LNCAP (cell line): Measurements from ENCODE around the gene TAF5L.

Source experiments
- CTCF ChIP-seq: fragments of 450-650 bp; IDR thresholded peaks from 2 replicates; pipeline ENCODE4 v1.5.1; 2017; ENCODE audit warnings: mild to moderate bottlenecking

TAF5L gene

GRCh38 chr1:229665912-229666558 lies 40.1 kb upstream of the TAF5L start:
- TF ChIP-seq CTCF = no peak

DNA sequence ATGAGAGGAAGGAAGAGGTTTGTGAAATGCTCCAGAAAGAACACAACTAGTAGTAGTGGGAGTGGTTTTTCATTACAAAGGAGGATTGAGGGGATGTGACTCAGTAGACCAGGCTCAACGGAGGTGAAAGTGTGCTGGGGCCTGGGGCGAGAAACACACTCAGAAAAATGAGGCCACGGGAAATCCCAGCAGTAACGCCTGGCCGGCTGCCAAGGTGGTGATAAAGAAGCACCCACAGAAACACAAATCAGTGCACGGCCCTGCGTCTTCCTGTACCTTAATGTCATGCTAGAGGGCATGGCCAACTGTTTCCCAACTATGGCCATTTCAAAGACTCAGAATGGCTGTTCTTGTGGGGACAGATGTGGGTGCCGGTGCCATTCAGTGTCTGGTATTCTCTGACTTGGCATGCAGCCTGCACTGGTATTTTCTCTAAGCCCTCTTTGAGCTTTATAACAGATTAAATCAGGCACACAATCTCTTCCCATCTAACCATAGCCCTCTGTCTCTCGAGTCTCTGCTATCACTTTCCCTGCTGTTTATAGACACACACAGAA lies 38.3 kb upstream of the TAF5L start:
- no peak for TF ChIP-seq CTCF

DNA sequence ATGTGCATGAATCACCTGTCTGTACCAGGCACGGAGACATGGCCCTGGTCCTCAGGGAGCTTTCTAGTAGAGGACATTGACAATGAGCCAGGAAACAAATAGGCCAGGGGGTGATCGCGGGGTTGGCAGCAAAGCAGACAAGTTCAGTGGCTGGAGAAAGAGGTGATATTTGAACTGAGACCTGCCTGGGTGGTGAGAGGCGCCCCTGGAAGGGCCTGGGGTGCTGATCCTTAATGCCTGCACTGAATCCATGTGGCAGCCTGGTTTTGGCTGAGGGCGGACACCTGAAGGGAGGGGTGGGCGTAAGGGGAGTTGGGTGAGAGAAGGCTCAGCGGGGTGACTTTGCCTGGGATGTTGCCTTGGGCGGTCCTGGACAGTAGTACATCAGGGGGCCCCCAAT lies 36.0 kb upstream of the TAF5L start:
- TF ChIP-seq CTCF = no peak

- TF ChIP-seq CTCF = peak; percentile 96
Observed at GRCh38 chr1:229661022-229661877, 35.3 kb upstream of the TAF5L start.

GRCh38 chr1:229657993-229658755 lies 32.3 kb upstream of the TAF5L start:
- TF ChIP-seq CTCF = no peak

DNA sequence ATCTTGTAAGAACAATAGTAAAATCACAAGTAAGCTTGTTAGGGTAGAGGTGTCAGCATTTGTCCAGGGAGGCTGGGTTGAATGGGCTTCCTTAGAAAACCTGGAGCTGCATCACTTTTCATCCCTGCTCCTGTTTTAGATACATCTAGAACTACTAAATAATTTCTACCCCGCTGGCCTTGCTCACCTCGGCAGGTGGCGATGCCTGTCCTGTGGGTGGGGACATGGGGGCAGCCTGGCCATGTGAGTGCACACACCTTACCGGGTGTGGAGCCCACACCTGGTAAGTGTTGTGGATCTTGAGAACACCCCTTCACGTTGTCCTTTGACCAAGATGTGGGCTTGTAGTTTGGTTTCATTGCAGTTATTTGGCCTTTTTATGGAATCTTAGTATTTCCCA lies 29.9 kb upstream of the TAF5L start:
- no peak for TF ChIP-seq CTCF

- TF ChIP-seq CTCF = no peak
Observed at GRCh38 chr1:229653420-229653819, 27.5 kb upstream of the TAF5L start.
